Endothelial cell of umbilical vein (primary cell): Measurements from ENCODE around the gene SNX3. TPM values are rescaled to one million over a fixed set of nuclear protein-coding genes. Genes with fewer than 3 reads are reported as not detected.
A peak's percentile ranks its signal among the peaks of the same experiment; 100 is the strongest.

ENCODE experiments used
- BruUV-seq: library from RNA; stranded (reverse); fragments of 400-500 nt; replicated peaks from 2 replicates; lab custom pipeline; 2021; lab: Mats Ljungman, UMichigan
- CTCF ChIA-PET: fragments of 300-600, 350-600 bp; sonication (Branson Sonifier 250); formaldehyde crosslinking; loops from one replicate; lab custom pipeline; 2021; ENCODE audit warnings: antibody characterized with exemption, inconsistent platforms; lab: Charles Lee
- POLR2A ChIA-PET: fragments of 300-600, 350-600 bp; sonication (Branson Sonifier 250); formaldehyde crosslinking; loops from one replicate; lab custom pipeline; 2021; ENCODE audit warnings: antibody characterized with exemption, inconsistent platforms; lab: Charles Lee
- DNase-seq: peaks from one replicate; pipeline ENCODE4 v3.0.0-alpha.2; 2011; ENCODE audit warnings: low read depth, low spot score
- FAIRE-seq: peaks from 2 replicates; lab custom pipeline; 2011; peaks lifted over from hg19 to GRCh38; lab: Jason Lieb, UNC
- H2AFZ ChIP-seq: 2 replicates; pipeline ENCODE4 v1.6.0; 2012; ENCODE audit warnings: low read depth, low read length, control low read depth, inconsistent platforms
- H3K27ac ChIP-seq: 2 replicates; pipeline ENCODE4 v1.5.1; 2011; ENCODE audit warnings: low read depth, mild to moderate bottlenecking, control low read depth, low read length, moderate library complexity; ENCODE audit not compliant: insufficient read depth
- H3K27me3 ChIP-seq, 2 experiments: 2 replicates each; pipeline versions ENCODE4 v1.6.0 to v1.6.1; 2011; ENCODE audit warnings: low read length in 2 of 2, mixed read lengths in 1 of 2; ENCODE audit not compliant: control insufficient read depth in 2 of 2, insufficient read depth in 2 of 2
- H3K36me3 ChIP-seq, 2 experiments: 2 replicates in 1 of 2; 3 replicates in 1 of 2; pipeline ENCODE4 v1.5.1; 2011; ENCODE audit warnings: low read length in 2 of 2, mild to moderate bottlenecking in 1 of 2, moderate library complexity in 1 of 2; ENCODE audit not compliant: control insufficient read depth in 2 of 2, insufficient read depth in 2 of 2; ENCODE audit errors: extremely low read depth in 1 of 2
- H3K4me1 ChIP-seq: 3 replicates; pipeline ENCODE4 v1.5.1; 2011; ENCODE audit warnings: mild to moderate bottlenecking, low read length; ENCODE audit not compliant: control insufficient read depth, insufficient read depth; ENCODE audit errors: extremely low read depth
- H3K4me2 ChIP-seq: 2 replicates; pipeline ENCODE4 v1.6.1; 2011; ENCODE audit warnings: low read length, control low read depth, mixed read lengths; ENCODE audit not compliant: insufficient read depth
- H3K4me3 ChIP-seq, 3 experiments: fragments of 200-600 bp in 1 of 3; sonication (generic), shearing (Covaris generic) in 1 of 3; replicated peaks in 1 of 3; 2 replicates each; pipeline ENCODE4 v1.5.1; 2011 to 2016; ENCODE audit warnings: control low read depth in 3 of 3, low read length in 3 of 3, mild to moderate bottlenecking in 2 of 3, inconsistent platforms in 1 of 3, low read depth in 1 of 3, moderate library complexity in 1 of 3; ENCODE audit not compliant: insufficient read depth in 1 of 3
- H3K79me2 ChIP-seq: 2 replicates; pipeline ENCODE4 v1.6.0; 2012; ENCODE audit warnings: low read length, inconsistent platforms; ENCODE audit not compliant: control insufficient read depth, insufficient read depth
- H3K9ac ChIP-seq: replicated peaks from 2 replicates; pipeline ENCODE3; 2011; ENCODE audit warnings: low read length, control low read depth; ENCODE audit not compliant: insufficient read depth; ENCODE audit errors: extremely low read depth
- H3K9me1 ChIP-seq: replicated peaks from 3 replicates; pipeline ENCODE4 v1.6.0; 2011; ENCODE audit warnings: mild to moderate bottlenecking, low read length; ENCODE audit not compliant: control insufficient read depth, insufficient read depth; ENCODE audit errors: extremely low read depth
- H3K9me3 ChIP-seq: replicated peaks from 2 replicates; pipeline ENCODE4 v1.5.1; 2012; ENCODE audit warnings: low read length, inconsistent platforms; ENCODE audit not compliant: control insufficient read depth, insufficient read depth
- H4K20me1 ChIP-seq: replicated peaks from 2 replicates; pipeline ENCODE3; 2011; ENCODE audit warnings: mild to moderate bottlenecking, low read length; ENCODE audit not compliant: control insufficient read depth, insufficient read depth; ENCODE audit errors: extremely low read depth
- EZH2 ChIP-seq: IDR thresholded peaks from 2 replicates; pipeline ENCODE4 v1.6.1; 2012; ENCODE audit warnings: borderline replicate concordance, low read depth, mild to moderate bottlenecking, moderate library complexity, low read length, inconsistent platforms; ENCODE audit not compliant: severe bottlenecking
- FOS ChIP-seq: IDR thresholded peaks from 2 replicates; pipeline ENCODE4 v1.6.1; 2011; ENCODE audit warnings: mild to moderate bottlenecking, low read length, moderate library complexity, borderline replicate concordance; ENCODE audit not compliant: insufficient read depth
- GATA2 ChIP-seq: IDR thresholded peaks from 2 replicates; pipeline ENCODE4 v1.7.0; 2011; ENCODE audit warnings: low read depth, mild to moderate bottlenecking, moderate library complexity, mixed read lengths, low read length; ENCODE audit not compliant: insufficient read length, insufficient read depth
- JUN ChIP-seq: IDR thresholded peaks from 2 replicates; pipeline ENCODE4 v1.6.1; 2011; ENCODE audit warnings: borderline replicate concordance, low read depth; ENCODE audit not compliant: insufficient read length, insufficient read depth
- MAX ChIP-seq: IDR thresholded peaks from 2 replicates; pipeline ENCODE4 v1.6.1; 2011; ENCODE audit not compliant: insufficient read depth, insufficient read length
- MYC ChIP-seq: IDR thresholded peaks from one replicate; pipeline ENCODE4 v1.6.1; 2011; ENCODE audit warnings: mild to moderate bottlenecking, low read depth, low read length
- POLR2A ChIP-seq: IDR thresholded peaks from 2 replicates; pipeline ENCODE4 v1.6.1; 2012; ENCODE audit warnings: low read depth, mild to moderate bottlenecking, control low read depth, low read length
- POLR2AphosphoS5 ChIP-seq: IDR thresholded peaks from 2 replicates; pipeline ENCODE4 v1.6.1; 2012; ENCODE audit warnings: low read depth, mild to moderate bottlenecking, control low read depth, low read length, moderate library complexity; ENCODE audit not compliant: insufficient read depth
- dilution Hi-C: fragments of 300-500 bp; cut with MboI; formaldehyde crosslinking; loops from one replicate; pipeline ENCODE4 v1.15.0; 2019; ENCODE audit warnings: low sequenced_read_pairs; ENCODE audit not compliant: extremely low pct_ligation_motif_present
- intact Hi-C: fragments of 100-400 bp; cut with micrococcal nuclease; formaldehyde crosslinking; loops from one replicate; pipeline ENCODE4 v1.10.0; 2022
- polyA plus RNA-seq, 4 experiments: library from polyadenylated mRNA; depleted of rRNA in 3 of 4; stranded (reverse) in 3 of 4; unstranded in 1 of 4; fragments of >200 nt; gene quantifications; 2 replicates each; pipeline versions ENCODE4 v1.2.1 to v1.2.3, GENCODE V29; 2011 to 2012; ENCODE audit warnings: missing spikeins in 1 of 4
- total RNA-seq: library from RNA; stranded (reverse); gene quantifications from 2 replicates; pipeline ENCODE4 v1.2.3, GENCODE V29; 2021
- TF ChIP-seq, protein P1 (sequence below), 2 donors: IDR thresholded peaks; 1 replicate in 1 of 2; 2 replicates in 1 of 2; pipeline ENCODE4 v1.5.1; 2011; ENCODE audit warnings: low read length in 2 of 2, mild to moderate bottlenecking in 2 of 2, moderate library complexity in 2 of 2, control low read depth in 1 of 2, inconsistent platforms in 1 of 2, low read depth in 1 of 2; ENCODE audit not compliant: insufficient read depth in 1 of 2; ENCODE audit errors: extremely low read depth in 1 of 2

The SNX3 gene
- total and polyA plus RNA-seq, 2 donors (not counting 3 experiments of a cell fraction or from before 2014, with no cell fraction given): 155 to 281 TPM

DNA sequence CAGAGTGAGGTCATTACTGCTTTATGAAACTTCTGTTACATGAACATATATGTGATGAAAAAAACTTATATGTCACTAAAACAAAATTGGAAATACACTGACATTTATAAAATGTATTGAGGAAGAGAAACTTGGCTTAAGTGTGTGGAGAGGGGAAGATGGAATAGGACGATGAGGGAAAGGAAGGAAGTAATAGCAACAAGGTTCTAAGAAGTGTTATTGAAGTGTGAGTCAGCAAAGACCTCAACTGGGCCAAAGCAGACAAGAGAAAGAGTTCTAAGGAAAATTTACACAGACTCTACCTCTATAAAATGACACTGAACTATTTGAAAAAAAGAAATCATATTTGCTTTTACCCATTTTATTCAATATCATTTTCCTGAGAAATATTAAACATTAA, 38.3 kb downstream of the SNX3 start:
- no peak overlapping the region for H3K27ac ChIP-seq
- no TSS peak for BruUV-seq
- no peaks in the 10 kb centered on the region for H3K27me3 ChIP-seq
- intact Hi-C loops (no loop called here), dilution Hi-C loops (no loop called here)
- H3K79me2 ChIP-seq: peaks cover 4% of the 10 kb centered on the region
- H3K9ac ChIP-seq: no peak overlapping the region
- FAIRE-seq (peak; percentile 42), DNase-seq (peak; percentile 46)
- H2AFZ ChIP-seq: no peak overlapping the region
- no peaks in the 10 kb centered on the region for H3K9me1 ChIP-seq
- CTCF ChIA-PET: no interaction called here
- POLR2A ChIA-PET: no interaction called here
- no peak overlapping the region for H3K4me3 ChIP-seq
- no peak overlapping the region for H3K4me2 ChIP-seq
- H3K4me1 ChIP-seq: peaks cover 10% of the 10 kb centered on the region
- peaks cover 2% of the 10 kb centered on the region for H4K20me1 ChIP-seq
- no peaks in the 10 kb centered on the region for H3K9me3 ChIP-seq
- TF ChIP-seq POLR2AphosphoS5 (no peak), JUN (peak; percentile 17), FOS (peak; percentile 66)
- H3K36me3 ChIP-seq: peaks cover 2 to 3% of the 10 kb centered on the region in 2 experiments

DNA sequence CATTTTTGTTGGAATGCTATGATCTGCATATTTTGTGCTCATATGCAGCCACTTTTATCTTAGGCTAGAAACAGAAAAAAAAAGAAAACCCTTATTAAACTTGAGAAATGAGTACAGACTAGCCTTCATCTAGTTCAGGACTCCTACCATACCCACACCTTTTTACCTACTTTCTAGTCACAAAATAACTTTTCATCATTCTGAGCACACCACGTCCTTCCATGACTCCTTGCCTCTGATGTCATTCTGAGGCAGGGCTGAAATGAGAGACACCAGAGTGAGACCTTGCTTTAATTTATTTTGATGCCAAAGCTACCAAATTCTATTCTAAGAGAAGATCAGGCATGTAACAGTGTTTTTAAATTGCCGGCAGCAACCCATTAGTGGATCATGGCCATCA, 38.8 kb downstream of the SNX3 start:
- no peak overlapping the region for H3K27ac ChIP-seq
- H3K9me3 ChIP-seq: no peaks in the 10 kb centered on the region
- no peak for DNase-seq
- no peak overlapping the region for H3K4me2 ChIP-seq
- H3K79me2 ChIP-seq: peaks cover 7% of the 10 kb centered on the region
- peaks cover 2% of the 10 kb centered on the region for H4K20me1 ChIP-seq
- TSS peak; percentile 15 for BruUV-seq
- no peak overlapping the region for H2AFZ ChIP-seq
- intact Hi-C loops (no loop called here), dilution Hi-C loops (no loop called here)
- H3K9ac ChIP-seq: no peak overlapping the region
- no peaks in the 10 kb centered on the region for H3K9me1 ChIP-seq
- FAIRE-seq: no peak
- H3K27me3 ChIP-seq: no peaks in the 10 kb centered on the region
- ChIA-PET CTCF (no interaction called here), POLR2A (no interaction called here)
- peaks cover 2 to 3% of the 10 kb centered on the region in 2 experiments for H3K36me3 ChIP-seq
- no peak for TF ChIP-seq MYC
- no peak for TF ChIP-seq POLR2AphosphoS5
- no peak for TF ChIP-seq GATA2
- TF ChIP-seq EZH2: no peak
- no peak for TF ChIP-seq POLR2A
- no peak for TF ChIP-seq FOS
- TF ChIP-seq MAX: no peak
- TF ChIP-seq JUN: no peak
- TF ChIP-seq, protein P1, sequence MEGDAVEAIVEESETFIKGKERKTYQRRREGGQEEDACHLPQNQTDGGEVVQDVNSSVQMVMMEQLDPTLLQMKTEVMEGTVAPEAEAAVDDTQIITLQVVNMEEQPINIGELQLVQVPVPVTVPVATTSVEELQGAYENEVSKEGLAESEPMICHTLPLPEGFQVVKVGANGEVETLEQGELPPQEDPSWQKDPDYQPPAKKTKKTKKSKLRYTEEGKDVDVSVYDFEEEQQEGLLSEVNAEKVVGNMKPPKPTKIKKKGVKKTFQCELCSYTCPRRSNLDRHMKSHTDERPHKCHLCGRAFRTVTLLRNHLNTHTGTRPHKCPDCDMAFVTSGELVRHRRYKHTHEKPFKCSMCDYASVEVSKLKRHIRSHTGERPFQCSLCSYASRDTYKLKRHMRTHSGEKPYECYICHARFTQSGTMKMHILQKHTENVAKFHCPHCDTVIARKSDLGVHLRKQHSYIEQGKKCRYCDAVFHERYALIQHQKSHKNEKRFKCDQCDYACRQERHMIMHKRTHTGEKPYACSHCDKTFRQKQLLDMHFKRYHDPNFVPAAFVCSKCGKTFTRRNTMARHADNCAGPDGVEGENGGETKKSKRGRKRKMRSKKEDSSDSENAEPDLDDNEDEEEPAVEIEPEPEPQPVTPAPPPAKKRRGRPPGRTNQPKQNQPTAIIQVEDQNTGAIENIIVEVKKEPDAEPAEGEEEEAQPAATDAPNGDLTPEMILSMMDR (IDR thresholded peaks at IDR 0.05; ENCODE audit: extremely low read depth in 1 of 2, insufficient read depth in 1 of 2, low read depth in 1 of 2, low read length in 2 of 2): no peak
- H3K4me3 ChIP-seq: no peak overlapping the region
- H3K4me1 ChIP-seq: peaks cover 10% of the 10 kb centered on the region
